CD4-positive, alpha-beta memory T cell (primary cell): ENCODE results near the gene ADAT1. TPM values are rescaled to one million over a fixed set of nuclear protein-coding genes. Genes with fewer than 3 reads are reported as not detected.
A peak's percentile ranks its signal among the peaks of the same experiment; 100 is the strongest.

Experiments used
- CTCF ChIA-PET: fragments of 350-600 bp; sonication (Branson Sonifier 250); formaldehyde crosslinking; loops from one replicate; lab custom pipeline; 2021; ENCODE audit warnings: inconsistent platforms; ENCODE audit not compliant: partially characterized antibody; lab: Charles Lee
- POLR2A ChIA-PET: fragments of 350-600 bp; sonication (Branson Sonifier 250); formaldehyde crosslinking; loops from one replicate; lab custom pipeline; 2021; ENCODE audit not compliant: partially characterized antibody; lab: Charles Lee
- DNase-seq, 5 donors: peaks; one replicate each; pipeline versions ENCODE4 v3.0.0 to v3.0.0-alpha.2; 2020 to 2022; ENCODE audit warnings: mixed read lengths in 1 of 5
- H3K27ac ChIP-seq: one replicate; pipeline ENCODE4 v1.7.0; 2013; ENCODE audit warnings: low read depth, low read length
- H3K27me3 ChIP-seq: 2 replicates; pipeline ENCODE4 v1.7.0; 2013; ENCODE audit warnings: mild to moderate bottlenecking, low read length, moderate library complexity; ENCODE audit not compliant: insufficient read depth
- H3K36me3 ChIP-seq: 2 replicates; pipeline ENCODE4 v1.7.0; 2013; ENCODE audit warnings: mild to moderate bottlenecking, low read length, moderate library complexity; ENCODE audit not compliant: insufficient read depth
- H3K4me1 ChIP-seq: 2 replicates; pipeline ENCODE4 v1.7.0; 2013; ENCODE audit warnings: mild to moderate bottlenecking, low read length, moderate library complexity; ENCODE audit not compliant: insufficient read depth
- H3K4me3 ChIP-seq, 2 donors: one replicate each; pipeline ENCODE4 v1.7.0; 2013; ENCODE audit warnings: low read length in 2 of 2, mild to moderate bottlenecking in 1 of 2
- H3K9me3 ChIP-seq, 2 donors: one replicate each; pipeline ENCODE4 v1.7.0; 2013; ENCODE audit warnings: low read length in 2 of 2, control low read depth in 1 of 2; ENCODE audit not compliant: control insufficient read depth in 1 of 2
- H3K27ac Mint-ChIP-seq, 7 donors: one replicate each; pipeline ENCODE4 v1.8.0; 2020 to 2021; ENCODE audit warnings: mixed read lengths in 7 of 7, mild to moderate bottlenecking in 6 of 7, inconsistent platforms in 3 of 7, moderate library complexity in 3 of 7
- H3K27me3 Mint-ChIP-seq, 2 donors: one replicate each; pipeline ENCODE4 v1.8.0; 2020 to 2021; ENCODE audit warnings: mixed read lengths in 2 of 2
- H3K36me3 Mint-ChIP-seq, 2 donors: one replicate each; pipeline ENCODE4 v1.8.0; 2020 to 2021; ENCODE audit warnings: mixed read lengths in 2 of 2, inconsistent platforms in 1 of 2, mild to moderate bottlenecking in 1 of 2
- H3K4me1 Mint-ChIP-seq, 4 donors: one replicate each; pipeline ENCODE4 v1.8.0; 2020 to 2021; ENCODE audit warnings: mixed read lengths in 4 of 4, mild to moderate bottlenecking in 1 of 4
- H3K4me3 Mint-ChIP-seq, 8 donors: one replicate each; pipeline ENCODE4 v1.8.0; 2020 to 2021; ENCODE audit warnings: mixed read lengths in 8 of 8, mild to moderate bottlenecking in 7 of 8, moderate library complexity in 6 of 8, inconsistent platforms in 3 of 8
- H3K9me3 Mint-ChIP-seq, 8 donors: one replicate each; pipeline ENCODE4 v1.8.0; 2020 to 2021; ENCODE audit warnings: mixed read lengths in 8 of 8, mild to moderate bottlenecking in 5 of 8, inconsistent platforms in 3 of 8, moderate library complexity in 1 of 8
- intact Hi-C: fragments of 100-400 bp; cut with micrococcal nuclease; formaldehyde crosslinking; loops from one replicate; pipeline ENCODE4 v1.15.1; 2023
- polyA plus RNA-seq, 2 donors: library from polyadenylated mRNA; unstranded; fragments of 300-500 nt; fragmentation: Illumina TruSeq; gene quantifications; one replicate each; pipeline ENCODE4 v1.2.3, GENCODE V29; 2021
- total RNA-seq, 2 experiments: library from RNA; stranded (reverse); gene quantifications; one replicate each; pipeline ENCODE4 v1.2.3, GENCODE V29; 2021

Gene ADAT1
- total and polyA plus RNA-seq, 4 experiments from 2014 or later: 44.4 to 93.9 (median 71.6) TPM

DNA sequence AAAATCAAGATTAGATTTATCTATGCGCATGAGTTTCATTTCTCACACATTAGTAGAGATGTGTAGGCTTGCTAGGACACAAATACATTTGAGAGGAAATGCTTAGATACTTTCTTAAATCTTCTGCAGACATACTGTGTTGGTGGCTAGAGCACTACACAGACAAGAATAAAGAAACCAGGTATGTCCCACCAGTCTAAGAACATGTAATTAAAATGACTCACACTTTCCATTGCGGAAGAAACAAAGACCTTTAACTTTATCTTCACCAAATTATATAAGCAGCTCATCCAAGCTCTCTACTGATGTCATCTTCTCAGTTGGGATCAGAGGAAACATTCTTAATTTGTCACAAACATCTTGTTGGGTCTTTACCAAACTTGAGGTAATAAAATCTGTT is 44.4 kb downstream of the ADAT1 start:
- Histone ChIP-seq H3K27me3 (no peaks in the 10 kb centered on the region), H3K4me1 (peaks cover 10% of the 10 kb centered on the region), H3K9me3 (no peaks in the 10 kb centered on the region), H3K36me3 (peaks cover 49% of the 10 kb centered on the region), H3K4me3 (no peak overlapping the region), H3K27ac (no peak overlapping the region)
- H3K27ac Mint-ChIP-seq: peak overlapping the region in 2 of 7 donors; percentile 42 to 76
- POLR2A ChIA-PET: no interaction called here
- H3K27me3 Mint-ChIP-seq: no peaks in the 10 kb centered on the region
- H3K4me1 Mint-ChIP-seq: peaks cover 0 to 25% (median 12%) of the 10 kb centered on the region in 4 donors
- CTCF ChIA-PET: interaction anchor here (1.1 kb wide), 1 partner anchor 9 kb away, joined by 3 read pairs; no protein-coding TSS in a partner anchor
- no peak for DNase-seq
- peaks cover 32 to 62% of the 10 kb centered on the region in 2 donors for H3K36me3 Mint-ChIP-seq
- no peak overlapping the region for H3K4me3 Mint-ChIP-seq
- intact Hi-C loops: no loop called here
- H3K9me3 Mint-ChIP-seq: no peaks in the 10 kb centered on the region

DNA sequence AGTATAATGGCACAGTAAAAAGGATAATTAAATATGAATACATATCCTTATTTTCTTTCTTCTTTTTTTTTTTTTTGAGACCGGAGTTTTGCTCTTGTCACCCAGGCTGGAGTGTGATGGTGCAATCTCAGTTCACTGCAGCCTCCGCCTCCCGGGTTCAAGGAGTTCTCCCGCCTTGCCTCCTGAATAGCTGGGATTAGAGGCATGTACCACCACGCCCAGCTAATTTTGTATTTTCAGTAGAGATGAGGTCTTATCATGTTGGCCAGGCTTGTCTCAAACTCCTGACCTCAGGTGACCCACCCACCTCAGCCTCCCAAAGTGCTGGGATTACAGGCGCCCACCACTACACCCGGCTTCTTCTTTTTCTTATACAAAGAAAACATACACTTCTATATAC is 44.9 kb downstream of the ADAT1 start:
- DNase-seq: no peak
- H3K36me3 ChIP-seq: peaks cover 52% of the 10 kb centered on the region
- Mint-ChIP-seq H3K36me3 (peaks cover 36 to 67% of the 10 kb centered on the region in 2 donors), H3K27me3 (no peaks in the 10 kb centered on the region), H3K4me1 (peaks cover 2 to 30% (median 16%) of the 10 kb centered on the region in 4 donors), H3K27ac (peak overlapping the region in 1 of 7 donors; percentile 42), H3K9me3 (no peaks in the 10 kb centered on the region), H3K4me3 (no peak overlapping the region)
- H3K4me1 ChIP-seq: peaks cover 10% of the 10 kb centered on the region
- intact Hi-C loops: no loop called here
- no peaks in the 10 kb centered on the region for H3K27me3 ChIP-seq
- H3K27ac ChIP-seq: no peak overlapping the region
- CTCF ChIA-PET: no interaction called here
- H3K4me3 ChIP-seq: no peak overlapping the region
- POLR2A ChIA-PET: no interaction called here
- H3K9me3 ChIP-seq: no peaks in the 10 kb centered on the region

DNA sequence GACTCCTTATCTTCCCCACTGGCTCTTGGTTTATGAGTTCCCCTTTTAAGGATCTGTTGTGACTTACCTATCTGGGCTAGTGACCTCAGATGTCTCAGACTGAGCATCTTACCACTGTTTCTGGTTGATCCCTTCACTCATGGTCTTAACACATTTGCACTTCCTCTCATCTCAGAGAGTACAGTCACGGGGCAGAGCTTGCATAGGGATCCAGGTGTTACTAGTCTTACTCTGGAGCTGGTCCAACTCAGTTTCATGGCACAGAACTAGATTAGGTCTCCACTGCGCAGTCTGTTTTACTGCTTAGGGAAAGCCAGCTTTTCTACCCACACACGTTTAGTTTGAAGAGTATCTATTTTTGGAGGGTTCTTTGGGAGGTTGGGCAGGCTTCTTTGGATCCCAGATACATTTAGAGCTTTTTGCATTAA is 46.7 kb downstream of the ADAT1 start:
- H3K4me3 ChIP-seq: no peak overlapping the region
- POLR2A ChIA-PET: interaction anchor here (1.4 kb wide), 1 partner anchor 11 kb away, joined by 4 read pairs; the partner anchor contains the start of gene GABARAPL2
- no peaks in the 10 kb centered on the region for H3K27me3 ChIP-seq
- Mint-ChIP-seq H3K9me3 (no peaks in the 10 kb centered on the region), H3K27me3 (no peaks in the 10 kb centered on the region), H3K4me3 (no peak overlapping the region), H3K27ac (peak overlapping the region in 5 of 7 donors; percentile 8 to 73 (median 23)), H3K36me3 (peaks cover 45 to 80% of the 10 kb centered on the region in 2 donors), H3K4me1 (peaks cover 9 to 44% (median 22%) of the 10 kb centered on the region in 4 donors)
- DNase-seq: no peak
- H3K4me1 ChIP-seq: peaks cover 18% of the 10 kb centered on the region
- CTCF ChIA-PET: no interaction called here
- no peaks in the 10 kb centered on the region for H3K9me3 ChIP-seq
- intact Hi-C loops: no loop called here
- no peak overlapping the region for H3K27ac ChIP-seq
- H3K36me3 ChIP-seq: peaks cover 64% of the 10 kb centered on the region

DNA sequence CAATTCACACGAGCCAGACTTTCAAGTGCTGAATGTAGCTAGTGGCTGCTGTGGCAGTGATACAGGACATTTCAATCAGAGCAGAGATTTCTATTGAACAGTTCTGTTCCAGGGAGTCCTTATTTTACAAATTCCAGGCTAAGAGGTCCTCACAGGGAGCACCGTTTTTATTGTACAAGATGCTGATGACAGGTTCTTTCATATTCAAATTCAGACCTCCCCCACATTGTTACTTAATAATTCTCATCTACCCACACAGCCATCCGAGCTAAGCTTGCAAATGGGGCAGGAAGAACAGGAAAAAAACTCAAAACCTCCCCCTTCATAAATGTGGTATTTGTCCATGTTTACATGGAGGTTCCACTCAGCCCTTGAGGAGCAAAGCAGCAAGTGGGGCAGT is 47.1 kb downstream of the ADAT1 start:
- no peak overlapping the region for H3K4me3 ChIP-seq
- ChIA-PET CTCF (no interaction called here), POLR2A (interaction anchor here (1.2 to 1.4 kb wide), 2 partner anchors 10 to 11 kb away, joined by 4 to 8 read pairs; partner anchors contain the start of gene GABARAPL2)
- no peaks in the 10 kb centered on the region for H3K27me3 ChIP-seq
- intact Hi-C loops: no loop called here
- H3K4me1 Mint-ChIP-seq: peaks cover 12 to 48% (median 26%) of the 10 kb centered on the region in 4 donors
- no peak overlapping the region for H3K4me3 Mint-ChIP-seq
- peaks cover 49 to 82% of the 10 kb centered on the region in 2 donors for H3K36me3 Mint-ChIP-seq
- no peak for DNase-seq
- H3K27ac ChIP-seq: no peak overlapping the region
- H3K36me3 ChIP-seq: peaks cover 64% of the 10 kb centered on the region
- no peaks in the 10 kb centered on the region for H3K27me3 Mint-ChIP-seq
- peaks cover 18% of the 10 kb centered on the region for H3K4me1 ChIP-seq
- no peaks in the 10 kb centered on the region for H3K9me3 Mint-ChIP-seq
- H3K9me3 ChIP-seq: no peaks in the 10 kb centered on the region
- H3K27ac Mint-ChIP-seq: peak overlapping the region in 4 of 7 donors; percentile 8 to 73 (median 24)

DNA sequence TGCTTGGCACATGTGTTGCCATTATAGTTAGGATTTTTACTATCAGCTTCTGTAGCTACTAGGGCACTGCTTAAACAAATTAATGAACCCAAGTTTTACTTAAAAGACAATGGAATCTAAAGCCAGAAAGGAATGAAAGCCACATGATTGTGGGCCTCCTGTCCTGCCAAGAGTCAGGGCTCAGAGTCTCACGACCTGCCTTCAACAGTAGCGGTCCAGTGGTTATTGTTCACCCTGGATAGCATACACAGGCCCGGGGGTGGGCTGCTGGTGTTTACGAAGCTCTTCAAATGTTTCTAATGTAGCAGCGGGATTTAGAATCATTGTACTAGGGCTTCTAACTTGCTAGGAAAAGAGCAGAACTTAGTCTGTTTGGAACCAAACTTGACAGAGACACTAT is 49.1 kb downstream of the ADAT1 start:
- CTCF ChIA-PET: interaction anchor here (1.0 to 1.5 kb wide), 3 partner anchors 47 to 56 kb away, joined by 3 to 4 read pairs (median 3); partner anchors contain the start of gene ADAT1
- H3K27ac ChIP-seq: no peak overlapping the region
- no peak overlapping the region for H3K4me3 ChIP-seq
- H3K4me1 Mint-ChIP-seq: peaks cover 16 to 60% (median 36%) of the 10 kb centered on the region in 4 donors
- H3K36me3 Mint-ChIP-seq: peaks cover 38 to 86% of the 10 kb centered on the region in 2 donors
- POLR2A ChIA-PET: interaction anchor here (1.0 to 1.1 kb wide), 2 partner anchors 20 to 74 kb away, joined by 3 to 4 read pairs; partner anchors contain the start of genes KARS1 and TERF2IP
- H3K9me3 Mint-ChIP-seq: no peaks in the 10 kb centered on the region
- H3K27me3 ChIP-seq: no peaks in the 10 kb centered on the region
- no peaks in the 10 kb centered on the region for H3K27me3 Mint-ChIP-seq
- no peak overlapping the region for H3K4me3 Mint-ChIP-seq
- peaks cover 64% of the 10 kb centered on the region for H3K36me3 ChIP-seq
- intact Hi-C loops: no loop called here
- peaks cover 32% of the 10 kb centered on the region for H3K4me1 ChIP-seq
- H3K27ac Mint-ChIP-seq: peak overlapping the region in 2 of 7 donors; percentile 42 to 67
- H3K9me3 ChIP-seq: no peaks in the 10 kb centered on the region
- DNase-seq: no peak

DNA sequence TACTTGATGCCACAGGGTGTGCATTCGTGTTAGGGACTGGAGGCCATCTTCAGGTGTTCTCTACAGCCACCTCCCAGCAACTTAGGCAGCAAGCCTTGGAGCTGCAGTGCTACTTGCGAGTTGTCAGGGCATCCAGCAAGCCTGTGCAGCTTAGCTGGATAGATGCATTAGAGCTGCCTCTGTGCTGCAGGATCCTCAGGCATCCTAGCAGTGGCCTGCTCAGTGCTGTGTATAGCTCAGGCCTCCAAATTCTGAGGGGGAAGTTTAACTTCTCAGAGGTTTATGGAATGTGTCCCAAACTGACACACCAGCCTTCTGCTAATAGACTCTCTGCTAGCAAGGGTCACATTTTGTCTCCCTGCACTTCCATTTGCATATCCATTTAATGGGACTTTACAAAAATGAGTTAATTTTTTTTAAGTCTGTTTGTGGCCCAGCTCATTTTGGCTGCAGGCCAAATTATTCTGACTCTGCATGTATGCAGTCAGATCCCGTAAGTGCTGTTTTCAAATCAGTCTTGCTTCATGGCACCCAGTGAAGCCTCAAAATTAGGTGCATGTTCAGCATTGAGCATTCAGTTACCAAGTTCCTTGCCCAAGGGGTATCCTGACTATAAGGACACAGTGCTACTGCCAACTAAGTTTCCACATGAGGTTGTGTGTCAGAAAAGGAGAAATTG is 50.1 kb downstream of the ADAT1 start:
- Mint-ChIP-seq H3K9me3 (no peaks in the 10 kb centered on the region), H3K27me3 (no peaks in the 10 kb centered on the region), H3K4me3 (no peak overlapping the region), H3K27ac (peak overlapping the region in 2 of 7 donors; percentile 42 to 53), H3K4me1 (peaks cover 14 to 69% (median 37%) of the 10 kb centered on the region in 4 donors), H3K36me3 (peaks cover 31 to 88% of the 10 kb centered on the region in 2 donors)
- intact Hi-C loops: no loop called here
- ChIA-PET POLR2A (interaction anchor here (1.3 kb wide), 1 partner anchor 43 kb away, joined by 3 read pairs; no protein-coding TSS in a partner anchor), CTCF (interaction anchor here (0.6 to 1.5 kb wide), 2 partner anchors 42 to 48 kb away, joined by 3 read pairs; no protein-coding TSS in a partner anchor)
- H3K4me1 ChIP-seq: peaks cover 42% of the 10 kb centered on the region
- H3K4me3 ChIP-seq: no peak overlapping the region
- H3K36me3 ChIP-seq: peaks cover 64% of the 10 kb centered on the region
- H3K27ac ChIP-seq: no peak overlapping the region
- H3K9me3 ChIP-seq: no peaks in the 10 kb centered on the region
- DNase-seq: no peak
- H3K27me3 ChIP-seq: no peaks in the 10 kb centered on the region

DNA sequence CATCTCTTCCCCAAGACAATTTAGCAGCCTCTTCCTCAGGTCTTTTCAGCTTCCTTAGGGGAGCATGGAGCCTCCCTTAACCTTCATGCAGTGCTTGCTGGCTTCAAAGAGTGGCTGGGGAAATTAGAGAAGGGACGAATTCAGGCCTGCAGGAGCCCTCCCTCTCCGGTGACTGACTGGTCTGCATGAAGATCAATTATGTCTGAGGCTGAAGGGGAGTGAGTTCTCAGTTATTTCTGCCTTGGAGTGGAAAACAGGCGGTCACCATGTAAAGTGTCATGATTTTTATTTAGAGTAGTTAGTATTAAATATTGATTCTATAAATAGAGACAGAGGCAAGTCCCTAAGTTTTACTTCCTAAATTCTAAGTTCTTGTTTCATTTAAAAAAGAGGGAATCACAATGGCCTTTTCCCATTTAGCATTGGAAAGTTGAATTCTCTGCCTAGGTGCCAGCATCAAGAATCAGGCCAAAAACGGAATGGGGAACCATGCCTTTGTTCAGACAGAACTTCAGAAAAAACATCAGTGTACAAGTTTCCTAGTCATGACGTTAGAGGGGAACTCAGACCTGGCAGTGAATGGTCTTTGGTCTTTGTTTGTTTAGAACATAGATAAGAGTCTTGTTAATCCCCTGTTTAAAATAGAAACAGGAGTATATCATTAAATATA is 52.5 kb downstream of the ADAT1 start:
- ChIA-PET CTCF (no interaction called here), POLR2A (interaction anchor here (0.6 kb wide), 1 partner anchor 52 kb away, joined by 3 read pairs; the partner anchor contains the start of gene ADAT1)
- intact Hi-C loops: no loop called here
- Mint-ChIP-seq H3K36me3 (peaks cover 20 to 73% of the 10 kb centered on the region in 2 donors), H3K4me1 (peaks cover 28 to 79% (median 49%) of the 10 kb centered on the region in 4 donors), H3K4me3 (peak overlapping the region in 1 of 8 donors; percentile 39), H3K9me3 (peaks cover 0 to 3% (median 0%) of the 10 kb centered on the region in 8 donors), H3K27me3 (no peaks in the 10 kb centered on the region), H3K27ac (peak overlapping the region in 4 of 7 donors; percentile 4 to 57 (median 18))
- Histone ChIP-seq H3K36me3 (peaks cover 44% of the 10 kb centered on the region), H3K4me1 (peaks cover 53% of the 10 kb centered on the region), H3K9me3 (no peaks in the 10 kb centered on the region), H3K27me3 (no peaks in the 10 kb centered on the region), H3K27ac (no peak overlapping the region), H3K4me3 (no peak overlapping the region)
- DNase-seq: no peak
